ENCODE results near the gene SLC31A1. TPM values are rescaled to one million over a fixed set of nuclear protein-coding genes. Genes with fewer than 3 reads are reported as not detected.
"Not testable (repeated sequence)": the region's sequence is repeated elsewhere in the genome, so short reads cannot be mapped to it uniquely, and the experiment has no call there.

SLC31A1 gene
- total and polyA plus RNA-seq, 2 experiments from 2014 or later = 35.8 to 37.1 TPM

- TF ChIP-seq EZH2phosphoT487 (IDR thresholded peaks at IDR 0.05; ENCODE audit: insufficient read depth, low read depth) (no peak), EZH2 (IDR thresholded peaks at IDR 0.05; ENCODE audit: insufficient read depth, poor library complexity, severe bottlenecking) (no peak)
- H3K9me2 ChIP-seq (ENCODE audit: insufficient read depth) = no peaks in the 10 kb centered on the region
- no peak overlapping the region for H3K4me2 ChIP-seq (ENCODE audit: unreplicated experiment)
- H2AFZ ChIP-seq = no peak overlapping the region
- no peak overlapping the region for H3K27ac ChIP-seq
- no peaks in the 10 kb centered on the region for H4K20me1 ChIP-seq (ENCODE audit: insufficient read depth)
- no peak overlapping the region for H3K4me3 ChIP-seq
- H3K27me3 ChIP-seq (replicated peaks; ENCODE audit: insufficient read depth) = no peaks in the 10 kb centered on the region
- no peaks in the 10 kb centered on the region for H3F3A ChIP-seq (ENCODE audit: insufficient read depth)
- WGBS, 2 experiments (ENCODE audit: low coverage in 1 of 2, low lambda C conversion rate in 2 of 2, missing lambda C conversion rate in 2 of 2) = 74 to 77% methylated on average over 2 of the region's 2 CpGs
- no peaks in the 10 kb centered on the region for H3K9me3 ChIP-seq (ENCODE audit: low read depth)
- 0 out of 2 replicates have a peak, but pooled peaks cover 2% of the 10 kb centered on the region for H3K36me3 ChIP-seq (ENCODE audit: low read depth)
- H3K79me2 ChIP-seq (ENCODE audit: insufficient read depth) = peaks cover 84% of the 10 kb centered on the region
- in situ Hi-C loops (cut with MboI) = no loop called here
- H3K4me1 ChIP-seq (ENCODE audit: insufficient read depth) = no peaks in the 10 kb centered on the region; the same call in 1 of the 2 replicates
- no peak overlapping the region for H3K9ac ChIP-seq
- no peak for DNase-seq
These were observed 23.2 kb downstream of the SLC31A1 start for GRCh38 chr9:113244556-113244955.

GRCh38 chr9:113245894-113246293 lies 24.6 kb downstream of the SLC31A1 start:
- Histone ChIP-seq H3K4me1 (ENCODE audit: insufficient read depth) (no peaks in the 10 kb centered on the region), H3F3A (ENCODE audit: insufficient read depth) (no peaks in the 10 kb centered on the region), H2AFZ (no peak overlapping the region), H3K9me2 (ENCODE audit: insufficient read depth) (no peaks in the 10 kb centered on the region), H3K9ac (no peak overlapping the region), H3K4me3 (no peak overlapping the region), H3K4me2 (ENCODE audit: unreplicated experiment) (no peak overlapping the region), H3K27me3 (replicated peaks; ENCODE audit: insufficient read depth) (no peaks in the 10 kb centered on the region), H3K27ac (no peak overlapping the region), H3K79me2 (ENCODE audit: insufficient read depth) (peaks cover 76% of the 10 kb centered on the region), H3K9me3 (ENCODE audit: low read depth) (no peaks in the 10 kb centered on the region), H4K20me1 (ENCODE audit: insufficient read depth) (no peaks in the 10 kb centered on the region), H3K36me3 (ENCODE audit: low read depth) (0 out of 2 replicates have a peak, but pooled peaks cover 3% of the 10 kb centered on the region)
- WGBS, 2 experiments (ENCODE audit: low coverage in 1 of 2, low lambda C conversion rate in 2 of 2, missing lambda C conversion rate in 2 of 2) = 88 to 92% methylated on average over 4 of the region's 4 CpGs
- in situ Hi-C loops (cut with MboI) = no loop called here
- TF ChIP-seq EZH2phosphoT487 (IDR thresholded peaks at IDR 0.05; ENCODE audit: insufficient read depth, low read depth) = no peak
- TF ChIP-seq EZH2 (IDR thresholded peaks at IDR 0.05; ENCODE audit: insufficient read depth, poor library complexity, severe bottlenecking) = no peak
- DNase-seq = no peak

- no peaks in the 10 kb centered on the region for H3K4me1 ChIP-seq (ENCODE audit: insufficient read depth)
- in situ Hi-C loops (cut with MboI) = no loop called here
These were observed 25.6 kb downstream of the SLC31A1 start for GRCh38 chr9:113246928-113247327.

GRCh38 chr9:113247640-113248039 lies 26.3 kb downstream of the SLC31A1 start:
- Histone ChIP-seq H3K27ac (no peak overlapping the region), H3K79me2 (ENCODE audit: insufficient read depth) (peaks cover 89% of the 10 kb centered on the region), H3K36me3 (ENCODE audit: low read depth) (0 out of 2 replicates have a peak, but pooled peaks cover 3% of the 10 kb centered on the region), H3K9ac (no peak overlapping the region), H3K4me3 (no peak overlapping the region), H3K27me3 (replicated peaks; ENCODE audit: insufficient read depth) (no peaks in the 10 kb centered on the region), H3K9me2 (ENCODE audit: insufficient read depth) (no peaks in the 10 kb centered on the region), H4K20me1 (ENCODE audit: insufficient read depth) (no peaks in the 10 kb centered on the region), H3F3A (ENCODE audit: insufficient read depth) (no peaks in the 10 kb centered on the region), H3K4me1 (ENCODE audit: insufficient read depth) (no peaks in the 10 kb centered on the region), H3K9me3 (ENCODE audit: low read depth) (no peaks in the 10 kb centered on the region), H3K4me2 (ENCODE audit: unreplicated experiment) (no peak overlapping the region), H2AFZ (no peak overlapping the region)
- TF ChIP-seq EZH2 (IDR thresholded peaks at IDR 0.05; ENCODE audit: insufficient read depth, poor library complexity, severe bottlenecking) (no peak), EZH2phosphoT487 (IDR thresholded peaks at IDR 0.05; ENCODE audit: insufficient read depth, low read depth) (no peak)
- no peak for DNase-seq
- in situ Hi-C loops (cut with MboI) = no loop called here

More at GRCh38 chr9:113246928-113247327, 25.6 kb downstream of the SLC31A1 start:
- no peak for DNase-seq
- H3K27ac ChIP-seq = no peak overlapping the region
- no peaks in the 10 kb centered on the region for H3F3A ChIP-seq (ENCODE audit: insufficient read depth)
- H3K4me2 ChIP-seq (ENCODE audit: unreplicated experiment) = no peak overlapping the region
- 0 out of 2 replicates have a peak, but pooled peaks cover 3% of the 10 kb centered on the region for H3K36me3 ChIP-seq (ENCODE audit: low read depth)
- H3K4me3 ChIP-seq = no peak overlapping the region
- H3K27me3 ChIP-seq (replicated peaks; ENCODE audit: insufficient read depth) = no peaks in the 10 kb centered on the region
- 86 to 90% methylated on average over 6 of the region's 6 CpGs for WGBS, 2 experiments (ENCODE audit: low coverage in 1 of 2, low lambda C conversion rate in 2 of 2, missing lambda C conversion rate in 2 of 2)
- H3K79me2 ChIP-seq (ENCODE audit: insufficient read depth) = peaks cover 86% of the 10 kb centered on the region
- no peak overlapping the region for H3K9ac ChIP-seq
- no peaks in the 10 kb centered on the region for H4K20me1 ChIP-seq (ENCODE audit: insufficient read depth)
- no peak for TF ChIP-seq EZH2phosphoT487 (IDR thresholded peaks at IDR 0.05; ENCODE audit: insufficient read depth, low read depth)
- no peak for TF ChIP-seq EZH2 (IDR thresholded peaks at IDR 0.05; ENCODE audit: insufficient read depth, poor library complexity, severe bottlenecking)
- H2AFZ ChIP-seq = no peak overlapping the region
- no peaks in the 10 kb centered on the region for H3K9me2 ChIP-seq (ENCODE audit: insufficient read depth)
- H3K9me3 ChIP-seq (ENCODE audit: low read depth) = no peaks in the 10 kb centered on the region

GRCh38 chr9:113249661-113250060 lies 28.3 kb downstream of the SLC31A1 start:
- DNase-seq; H3K9ac ChIP-seq; H3F3A ChIP-seq (ENCODE audit: insufficient read depth); H3K27me3 ChIP-seq (replicated peaks; ENCODE audit: insufficient read depth); in situ Hi-C loops (cut with MboI); H3K9me2 ChIP-seq (ENCODE audit: insufficient read depth); H3K4me1 ChIP-seq (ENCODE audit: insufficient read depth); H2AFZ ChIP-seq; H3K9me3 ChIP-seq (ENCODE audit: low read depth); H4K20me1 ChIP-seq (ENCODE audit: insufficient read depth); H3K4me2 ChIP-seq (ENCODE audit: unreplicated experiment); H3K4me3 ChIP-seq; H3K27ac ChIP-seq; H3K36me3 ChIP-seq (ENCODE audit: low read depth): not testable (repeated sequence)
- WGBS, 2 experiments (ENCODE audit: low coverage in 1 of 2, low lambda C conversion rate in 2 of 2, missing lambda C conversion rate in 2 of 2) = 97 to 98% methylated on average over 2 of the region's 2 CpGs
- peaks cover 91% of the 10 kb centered on the region for H3K79me2 ChIP-seq (ENCODE audit: insufficient read depth)

Data from GM23248 (cell line).